Activated CD4-positive, alpha-beta T cell treated with anti-CD3 and anti-CD28 coated beads for 36 hours (primary cell): ENCODE results near the gene ARHGAP11A. TPM values are rescaled to one million over a fixed set of nuclear protein-coding genes. Genes with fewer than 3 reads are reported as not detected.

ENCODE experiments used
- ATAC-seq: fragments of 200-7000 bp; cut with Tn5 transposase; one replicate; pipeline ENCODE4 v1.10.0; 2021; ENCODE audit warnings: mild to moderate bottlenecking, moderate library complexity
- CTCF ChIA-PET: fragments of 350-600 bp; sonication (Branson Sonifier 250); formaldehyde crosslinking; loops from one replicate; lab custom pipeline; 2021; ENCODE audit warnings: antibody characterized with exemption; lab: Charles Lee
- POLR2A ChIA-PET: fragments of 350-600 bp; sonication (Branson Sonifier 250); formaldehyde crosslinking; loops from one replicate; lab custom pipeline; 2021; ENCODE audit warnings: antibody characterized with exemption, inconsistent platforms; lab: Charles Lee
- DNase-seq: peaks from one replicate; pipeline ENCODE4 v3.0.0-alpha.2; 2020
- H3K27ac Mint-ChIP-seq: one replicate; pipeline ENCODE4 v1.8.0; 2021; ENCODE audit warnings: mixed read lengths
- H3K27me3 Mint-ChIP-seq: one replicate; pipeline ENCODE4 v1.8.0; 2021; ENCODE audit warnings: mixed read lengths
- H3K36me3 Mint-ChIP-seq: one replicate; pipeline ENCODE4 v1.8.0; 2021; ENCODE audit warnings: low read depth, mixed read lengths
- H3K4me1 Mint-ChIP-seq: one replicate; pipeline ENCODE4 v1.8.0; 2021; ENCODE audit warnings: mixed read lengths
- H3K4me3 Mint-ChIP-seq: one replicate; pipeline ENCODE4 v1.8.0; 2021; ENCODE audit warnings: mild to moderate bottlenecking, moderate library complexity, mixed read lengths
- H3K9me3 Mint-ChIP-seq: one replicate; pipeline ENCODE4 v1.8.0; 2021; ENCODE audit warnings: low read depth, mixed read lengths
- intact Hi-C, 2 experiments: fragments of 100-400 bp; cut with DNase I in 1 of 2; cut with micrococcal nuclease in 1 of 2; formaldehyde crosslinking; loops; one replicate each; pipeline versions ENCODE4 v1.14.2 to v1.15.1; 2022 to 2024; cut with DNase I, micrococcal nuclease
- total RNA-seq, 2 experiments: library from RNA; stranded (reverse); gene quantifications; one replicate each; pipeline ENCODE4 v1.2.3, GENCODE V29; 2021

The ARHGAP11A gene
- total RNA-seq, 2 experiments from 2014 or later: 111 to 155 TPM

DNA sequence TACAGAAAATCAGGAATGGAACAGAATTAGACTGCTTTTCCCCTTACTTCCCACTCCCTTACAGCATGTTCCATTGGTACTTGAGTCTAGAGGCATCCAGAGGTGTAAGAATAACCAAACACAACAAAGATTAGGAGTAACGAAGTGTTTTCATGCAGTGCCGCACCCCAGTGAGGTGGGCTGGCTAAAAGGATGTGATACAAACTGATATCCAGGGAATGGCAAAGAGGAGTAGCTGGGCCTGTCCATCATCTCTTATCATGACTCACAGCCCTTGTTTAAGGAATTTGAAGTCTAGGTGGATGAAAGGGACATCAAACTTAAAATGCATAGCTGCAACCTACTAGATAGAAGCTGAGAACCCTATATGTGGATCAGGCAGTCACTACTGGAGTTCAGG lies 42.6 kb downstream of the ARHGAP11A start:
- peaks cover 2% of the 10 kb centered on the region for H3K36me3 Mint-ChIP-seq
- no peaks in the 10 kb centered on the region for H3K27me3 Mint-ChIP-seq
- DNase-seq (no peak), ATAC-seq (no peak)
- ChIA-PET CTCF (interaction anchor here (0.6 to 1.3 kb wide), 5 partner anchors 8 to 43 kb away, joined by 3 to 5 read pairs (median 3); partner anchors contain the start of gene ARHGAP11A), POLR2A (no interaction called here)
- no peak overlapping the region for H3K4me3 Mint-ChIP-seq
- H3K9me3 Mint-ChIP-seq: no peaks in the 10 kb centered on the region
- no peak overlapping the region for H3K27ac Mint-ChIP-seq
- peaks cover 11% of the 10 kb centered on the region for H3K4me1 Mint-ChIP-seq
- intact Hi-C loops: no loop called here

DNA sequence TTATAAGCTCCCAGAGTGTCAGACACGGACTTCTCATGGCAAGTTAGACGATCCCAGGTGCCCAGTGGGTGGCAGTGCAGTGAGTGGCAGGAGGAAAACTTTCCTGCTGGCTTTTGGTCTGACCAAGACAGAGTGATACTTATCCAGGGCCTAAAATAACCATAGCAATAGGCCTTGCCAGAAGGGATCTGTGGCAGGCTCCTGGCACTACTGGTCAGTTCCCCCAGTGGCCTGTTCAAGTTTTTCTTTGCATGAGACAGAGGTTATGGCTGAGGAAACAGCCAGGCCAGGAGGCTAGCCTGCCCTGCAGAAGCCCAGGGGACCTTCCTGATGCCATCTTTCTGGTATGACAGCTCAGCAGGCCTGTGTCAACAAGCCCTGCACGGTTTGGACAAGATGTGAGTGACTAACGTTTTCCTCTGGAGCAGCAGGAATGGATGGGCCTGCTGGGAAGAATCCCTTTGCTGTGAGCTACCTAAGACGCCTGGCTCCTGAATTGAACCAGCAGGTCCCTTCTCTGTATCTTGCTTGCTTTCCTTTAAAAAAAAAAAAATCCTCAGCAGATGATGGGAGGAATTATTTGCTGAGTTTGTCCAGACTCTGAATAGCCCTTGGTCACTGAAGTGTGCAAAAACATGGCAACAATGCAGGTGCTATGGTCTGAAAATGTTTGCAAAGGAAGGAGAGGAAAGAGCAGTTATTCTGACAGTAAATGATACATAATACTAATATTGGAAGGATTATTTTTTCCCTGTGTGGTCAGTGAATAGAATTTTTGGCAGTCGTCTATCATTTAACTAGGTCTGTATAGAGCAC lies 44.2 kb downstream of the ARHGAP11A start:
- no peaks in the 10 kb centered on the region for H3K9me3 Mint-ChIP-seq
- H3K4me1 Mint-ChIP-seq: peaks cover 11% of the 10 kb centered on the region
- H3K27ac Mint-ChIP-seq: no peak overlapping the region
- no peaks in the 10 kb centered on the region for H3K27me3 Mint-ChIP-seq
- ChIA-PET CTCF (interaction anchor here (1.3 to 1.5 kb wide), 2 partner anchors 9 to 11 kb away, joined by 4 to 6 read pairs; no protein-coding TSS in a partner anchor), POLR2A (interaction anchor here (0.6 kb wide), 1 partner anchor 24 kb away, joined by 3 read pairs; no protein-coding TSS in a partner anchor)
- intact Hi-C loops: loop anchor here in 1 of 2 experiments (5.0 to 10.0 kb wide), 3 partner anchors 183 to 475 kb away; no protein-coding TSS in a partner anchor
- peaks cover 2% of the 10 kb centered on the region for H3K36me3 Mint-ChIP-seq
- no peak overlapping the region for H3K4me3 Mint-ChIP-seq
- ATAC-seq (no peak), DNase-seq (no peak)

DNA sequence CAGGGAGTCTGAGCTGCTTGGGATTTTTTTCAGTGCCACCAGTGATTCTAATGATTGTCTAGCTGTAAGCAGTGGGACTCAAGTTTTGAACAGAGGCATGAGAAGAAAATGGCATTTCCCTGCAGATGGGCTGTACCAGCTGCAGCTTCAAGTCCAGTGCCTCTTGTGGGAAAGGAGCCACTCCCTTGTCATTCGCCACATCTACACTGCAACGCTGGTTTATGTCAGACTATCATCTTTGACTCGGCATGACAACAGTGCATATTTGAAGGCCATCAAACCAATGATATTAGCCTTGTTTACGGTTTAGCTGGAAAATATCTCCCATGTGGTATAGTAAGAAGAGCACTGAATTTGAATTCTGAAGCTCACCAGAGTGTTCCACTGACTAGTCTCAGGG lies 48.4 kb downstream of the ARHGAP11A start:
- no peak overlapping the region for H3K4me3 Mint-ChIP-seq
- H3K36me3 Mint-ChIP-seq: no peaks in the 10 kb centered on the region
- ChIA-PET POLR2A (no interaction called here), CTCF (interaction anchor here (1.0 to 2.1 kb wide), 4 partner anchors 272 to 334 kb away, joined by 3 to 20 read pairs (median 8); no protein-coding TSS in a partner anchor)
- no peaks in the 10 kb centered on the region for H3K9me3 Mint-ChIP-seq
- H3K4me1 Mint-ChIP-seq: peaks cover 4% of the 10 kb centered on the region
- no peaks in the 10 kb centered on the region for H3K27me3 Mint-ChIP-seq
- no peak overlapping the region for H3K27ac Mint-ChIP-seq
- intact Hi-C loops: loop anchor here (2.0 to 10.0 kb wide), 4 partner anchors 179 to 471 kb away; no protein-coding TSS in a partner anchor
- DNase-seq: no peak
- ATAC-seq: no peak

DNA sequence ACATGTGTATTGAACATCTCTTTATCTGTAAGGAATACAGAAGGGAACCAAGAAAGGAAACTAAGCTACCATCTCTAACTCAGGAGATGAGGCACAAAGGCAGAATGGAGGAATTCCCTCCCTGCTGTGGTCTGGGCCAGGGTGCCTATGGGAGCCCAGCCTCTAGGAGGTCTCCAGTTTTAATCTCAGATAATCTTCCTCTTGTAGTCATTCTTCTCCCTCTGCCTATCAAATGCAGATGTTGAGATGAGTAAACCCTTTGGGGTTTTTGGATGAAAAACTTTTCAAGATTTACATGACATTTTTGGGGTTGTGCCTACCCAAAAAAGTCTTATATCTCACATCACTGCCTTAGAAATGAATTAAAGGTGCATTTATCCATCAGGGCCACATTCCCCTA lies 49.5 kb downstream of the ARHGAP11A start:
- ATAC-seq: no peak
- no peaks in the 10 kb centered on the region for H3K9me3 Mint-ChIP-seq
- H3K36me3 Mint-ChIP-seq: no peaks in the 10 kb centered on the region
- DNase-seq: no peak
- no peaks in the 10 kb centered on the region for H3K27me3 Mint-ChIP-seq
- H3K4me1 Mint-ChIP-seq: peaks cover 4% of the 10 kb centered on the region
- intact Hi-C loops: loop anchor here in 1 of 2 experiments (5.0 to 10.0 kb wide), 3 partner anchors 178 to 470 kb away; no protein-coding TSS in a partner anchor
- no peak overlapping the region for H3K27ac Mint-ChIP-seq
- POLR2A ChIA-PET: no interaction called here
- H3K4me3 Mint-ChIP-seq: no peak overlapping the region
- CTCF ChIA-PET: interaction anchor here (0.7 to 1.5 kb wide), 2 partner anchors 9 to 139 kb away, joined by 3 to 6 read pairs; no protein-coding TSS in a partner anchor

DNA sequence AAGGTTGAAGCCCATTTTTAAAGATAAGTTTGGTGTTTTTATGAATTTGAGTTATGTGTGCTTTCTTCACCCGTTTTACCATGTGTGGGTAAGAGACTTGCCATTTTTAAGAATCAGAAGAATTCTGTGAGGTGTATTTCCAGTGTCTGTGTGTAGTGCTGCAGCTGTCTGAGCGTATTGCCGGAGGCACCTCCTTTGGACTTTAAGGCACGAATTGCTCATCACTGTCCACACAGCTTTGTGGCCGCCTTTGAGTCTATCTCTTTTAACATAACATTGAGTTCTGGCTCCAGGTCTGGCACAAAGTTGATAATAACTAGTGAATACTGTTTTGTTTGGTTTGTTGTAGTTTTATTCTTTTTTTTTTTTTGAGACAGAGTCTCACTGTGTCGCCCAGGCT lies 52.0 kb downstream of the ARHGAP11A start:
- DNase-seq (no peak), ATAC-seq (no peak)
- intact Hi-C loops: loop anchor here in 1 of 2 experiments (10.0 kb wide), 1 partner anchor 467 kb away; no protein-coding TSS in a partner anchor
- Mint-ChIP-seq H3K4me1 (peaks cover 4% of the 10 kb centered on the region), H3K9me3 (no peaks in the 10 kb centered on the region), H3K4me3 (no peak overlapping the region), H3K27me3 (no peaks in the 10 kb centered on the region), H3K27ac (no peak overlapping the region), H3K36me3 (no peaks in the 10 kb centered on the region)
- ChIA-PET CTCF (interaction anchor here (0.6 kb wide), 1 partner anchor 525 kb away, joined by 3 read pairs; no protein-coding TSS in a partner anchor), POLR2A (no interaction called here)

DNA sequence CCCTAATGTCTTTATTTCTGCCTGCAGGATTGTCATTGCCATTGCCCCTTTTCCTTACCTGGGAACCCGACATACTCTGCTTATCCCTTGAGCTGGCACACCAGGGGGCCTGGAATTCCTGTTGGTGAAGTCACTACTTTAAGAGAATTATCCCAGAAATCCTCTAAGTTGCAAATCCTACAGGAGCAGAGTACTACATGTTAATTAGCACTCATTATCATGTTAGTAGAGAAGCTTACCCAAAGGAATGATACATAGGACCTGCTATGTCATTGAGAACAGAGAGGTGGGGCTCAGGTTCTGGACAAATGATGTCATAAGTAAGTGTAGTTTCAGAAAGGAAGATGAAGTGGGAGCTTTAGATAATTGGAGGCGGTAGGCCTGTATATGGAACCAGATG lies 53.6 kb downstream of the ARHGAP11A start:
- POLR2A ChIA-PET: no interaction called here
- Mint-ChIP-seq H3K9me3 (no peaks in the 10 kb centered on the region), H3K4me3 (no peak overlapping the region), H3K36me3 (no peaks in the 10 kb centered on the region), H3K27me3 (no peaks in the 10 kb centered on the region), H3K27ac (no peak overlapping the region), H3K4me1 (no peaks in the 10 kb centered on the region)
- intact Hi-C loops: loop anchor here in 1 of 2 experiments (10.0 kb wide), 1 partner anchor 466 kb away; no protein-coding TSS in a partner anchor
- ATAC-seq (no peak), DNase-seq (no peak)
- CTCF ChIA-PET: interaction anchor here (0.7 kb wide), 1 partner anchor 107 kb away, joined by 3 read pairs; no protein-coding TSS in a partner anchor

DNA sequence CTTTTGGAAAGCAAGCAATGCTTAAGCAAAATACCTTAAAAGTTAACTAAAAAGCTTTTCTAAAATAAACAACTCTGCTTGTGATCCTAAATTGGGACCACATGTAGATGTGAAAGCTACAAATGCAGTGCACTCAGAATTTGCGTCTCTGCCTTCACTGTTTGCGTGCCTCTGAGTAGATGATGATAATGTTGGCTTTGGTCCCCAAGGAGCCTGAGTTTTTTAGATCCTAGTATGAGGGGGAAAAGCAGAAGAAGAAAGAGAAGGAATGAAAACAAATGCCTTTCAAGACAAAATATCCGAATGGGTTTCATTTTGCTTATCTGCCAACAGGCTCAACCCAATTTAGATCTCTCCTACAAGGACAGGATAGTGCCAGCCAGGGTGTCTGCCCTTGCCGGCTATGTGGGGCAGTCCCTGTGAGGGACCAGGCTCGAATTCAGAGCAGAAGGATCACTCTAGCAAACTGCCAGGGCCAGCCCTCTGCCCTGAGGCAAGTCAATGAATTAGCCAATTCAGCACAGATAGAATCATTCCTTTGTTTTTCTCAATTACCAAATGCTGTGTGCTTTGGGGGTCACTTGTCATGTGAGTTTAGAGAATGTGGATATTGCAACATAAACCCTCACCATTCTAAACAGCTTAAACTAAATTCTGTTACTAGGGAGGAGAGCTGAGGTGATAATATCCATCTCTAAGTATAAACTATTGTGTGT lies 54.8 kb downstream of the ARHGAP11A start:
- no peaks in the 10 kb centered on the region for H3K9me3 Mint-ChIP-seq
- CTCF ChIA-PET: interaction anchor here (0.7 to 1.2 kb wide), 2 partner anchors 12 to 106 kb away, joined by 3 to 5 read pairs; no protein-coding TSS in a partner anchor
- POLR2A ChIA-PET: no interaction called here
- H3K27me3 Mint-ChIP-seq: no peaks in the 10 kb centered on the region
- DNase-seq (no peak), ATAC-seq (no peak)
- no peaks in the 10 kb centered on the region for H3K36me3 Mint-ChIP-seq
- intact Hi-C loops: loop anchor here in 1 of 2 experiments (10.0 kb wide), 1 partner anchor 465 kb away; no protein-coding TSS in a partner anchor
- no peaks in the 10 kb centered on the region for H3K4me1 Mint-ChIP-seq
- no peak overlapping the region for H3K4me3 Mint-ChIP-seq
- no peak overlapping the region for H3K27ac Mint-ChIP-seq

DNA sequence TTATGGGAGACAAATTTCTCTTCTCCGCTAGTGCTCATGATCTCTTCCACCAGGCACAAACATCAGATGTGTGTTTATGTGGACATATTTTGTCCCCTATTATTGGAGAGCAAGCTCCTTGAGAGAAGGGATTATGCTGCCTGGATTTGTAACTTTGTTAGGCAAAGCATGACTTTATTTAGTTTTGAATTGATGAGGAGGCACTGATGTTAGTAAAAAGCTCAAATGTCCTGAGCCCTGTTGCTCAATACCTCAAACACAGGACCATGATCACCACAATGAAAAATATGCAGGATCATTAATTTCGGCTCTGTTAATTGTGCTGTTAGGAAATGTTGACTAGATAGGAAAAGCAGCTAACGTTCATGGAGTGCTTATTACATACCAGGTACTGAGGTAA lies 55.3 kb downstream of the ARHGAP11A start:
- Mint-ChIP-seq H3K27ac (no peak overlapping the region), H3K9me3 (no peaks in the 10 kb centered on the region), H3K4me1 (no peaks in the 10 kb centered on the region), H3K4me3 (no peak overlapping the region), H3K36me3 (no peaks in the 10 kb centered on the region), H3K27me3 (no peaks in the 10 kb centered on the region)
- ATAC-seq (no peak), DNase-seq (no peak)
- ChIA-PET CTCF (interaction anchor here (1.2 kb wide), 1 partner anchor 12 kb away, joined by 5 read pairs; no protein-coding TSS in a partner anchor), POLR2A (no interaction called here)
- intact Hi-C loops: no loop called here

DNA sequence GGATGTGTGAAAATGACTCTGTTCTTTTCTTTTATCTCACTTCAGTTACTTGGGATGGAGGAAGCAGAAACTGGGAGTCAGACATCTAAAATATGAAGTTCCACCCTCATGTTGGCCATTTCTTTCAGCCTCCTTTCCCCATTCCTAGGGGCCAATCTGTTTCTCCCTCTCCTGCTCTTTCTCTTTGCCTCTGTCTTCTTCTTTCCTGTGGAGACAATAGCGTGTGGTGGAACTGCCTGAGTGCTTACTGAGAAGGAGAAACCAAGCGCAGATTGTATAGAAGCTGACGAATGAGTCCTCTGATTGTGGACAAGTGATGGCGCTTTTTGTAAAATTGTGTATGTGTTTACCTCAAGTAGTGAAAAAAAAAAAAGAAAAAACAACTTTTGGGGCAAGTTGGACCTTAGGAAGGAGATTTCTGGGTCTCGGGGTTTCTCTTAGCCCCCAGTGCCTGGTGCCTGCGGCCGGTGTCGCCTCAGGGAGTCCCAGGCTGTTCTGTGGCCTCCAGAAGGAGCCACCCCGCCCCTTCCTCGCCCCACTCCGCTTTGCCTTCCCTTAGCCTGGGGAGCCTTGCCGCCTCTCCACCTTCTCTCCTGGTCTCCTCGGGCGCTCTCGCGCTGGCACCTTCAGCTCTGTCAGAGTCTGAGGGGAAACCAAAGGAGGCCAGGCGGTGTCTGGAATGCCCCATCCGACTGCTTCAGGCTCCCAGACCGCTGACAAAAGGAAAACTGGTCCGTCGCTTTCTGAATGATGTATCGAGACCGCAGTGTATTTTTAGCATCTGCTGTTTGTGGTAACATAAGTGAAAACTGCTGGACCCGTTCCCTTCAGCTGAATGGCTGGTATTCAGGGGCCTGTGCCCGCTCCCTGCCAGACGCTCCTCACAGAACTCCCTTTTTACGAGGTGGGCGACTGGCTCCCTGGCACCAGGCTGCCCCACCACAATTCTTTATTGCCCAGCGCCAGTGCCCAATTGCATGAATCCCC lies 56.3 kb downstream of the ARHGAP11A start:
- Mint-ChIP-seq H3K27ac (no peak overlapping the region), H3K4me3 (no peak overlapping the region), H3K27me3 (no peaks in the 10 kb centered on the region), H3K36me3 (no peaks in the 10 kb centered on the region), H3K4me1 (no peaks in the 10 kb centered on the region), H3K9me3 (no peaks in the 10 kb centered on the region)
- CTCF ChIA-PET: no interaction called here
- DNase-seq (no peak), ATAC-seq (no peak)
- POLR2A ChIA-PET: no interaction called here
- intact Hi-C loops: no loop called here

DNA sequence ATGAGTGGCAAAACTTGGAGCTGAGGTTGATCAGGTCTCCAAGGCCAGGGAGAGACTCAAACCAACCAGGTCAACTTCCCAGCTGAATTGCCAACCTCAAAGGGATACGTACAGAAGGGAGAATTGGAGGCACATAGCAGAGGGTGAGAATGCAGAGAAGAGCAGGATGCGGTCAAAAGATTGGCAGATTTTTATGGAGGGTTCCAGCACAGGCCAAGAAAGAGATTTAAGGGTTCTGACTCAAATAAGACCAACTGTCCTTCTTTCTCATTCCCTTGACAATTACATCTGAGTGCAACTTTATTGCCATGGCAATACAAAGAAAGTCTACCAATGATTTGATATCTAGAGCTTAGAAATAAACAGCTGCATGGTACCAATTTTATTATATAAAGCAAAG lies 59.4 kb downstream of the ARHGAP11A start:
- Mint-ChIP-seq H3K4me1 (no peaks in the 10 kb centered on the region), H3K4me3 (no peak overlapping the region), H3K27ac (no peak overlapping the region), H3K27me3 (no peaks in the 10 kb centered on the region), H3K36me3 (no peaks in the 10 kb centered on the region), H3K9me3 (no peaks in the 10 kb centered on the region)
- ChIA-PET CTCF (interaction anchor here (0.6 kb wide), 1 partner anchor 18 kb away, joined by 3 read pairs; no protein-coding TSS in a partner anchor), POLR2A (no interaction called here)
- no peak for DNase-seq
- ATAC-seq: no peak
- intact Hi-C loops: no loop called here
